ENCODE measurements around the gene SPAG8. TPM values are rescaled to one million over a fixed set of nuclear protein-coding genes. Genes with fewer than 3 reads are reported as not detected.

Gene SPAG8
- total RNA-seq, 1 experiment from 2014 or later: 0.50 TPM

DNA sequence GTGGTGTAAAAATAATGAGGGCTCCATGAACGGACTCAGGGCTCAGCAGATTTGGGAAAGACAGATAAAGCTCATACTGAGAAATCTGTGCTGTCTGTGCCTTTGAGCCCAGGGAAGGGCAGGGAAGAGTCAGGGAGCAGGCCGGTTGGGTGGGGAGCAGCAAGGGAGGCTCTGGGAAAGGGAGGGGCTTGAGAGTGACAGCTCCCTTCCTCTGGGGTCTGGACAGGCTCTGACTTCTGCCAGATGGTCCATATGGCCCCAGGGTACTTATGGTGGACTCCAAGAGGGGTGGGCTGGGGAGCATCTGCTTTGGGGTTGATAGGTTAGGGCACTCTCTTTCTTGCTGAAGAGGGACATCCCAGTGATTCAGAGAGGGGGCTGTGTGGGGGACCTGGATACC, 18.6 kb downstream of the SPAG8 start:
- Mint-ChIP-seq H3K4me3 (no peak overlapping the region; a peak in 1 of 5 replicates), H3K27ac (no peak overlapping the region; a peak in 1 of 7 replicates), H3K36me3 (ENCODE audit: insufficient read depth in 1 of 3, low read depth in 3 of 3) (no peaks in the 10 kb centered on the region; a peak in 1 of 7 replicates), H3K9me3 (no peaks in the 10 kb centered on the region), H3K4me1 (peaks cover 17 to 22% of the 10 kb centered on the region in 2 experiments), H3K27me3 (ENCODE audit: low read depth) (peaks cover 4% of the 10 kb centered on the region)
- Histone ChIP-seq H3K4me2 (ENCODE audit: insufficient read depth, insufficient read length, low read length) (no peak overlapping the region), H4K5ac (ENCODE audit: insufficient read length, low read depth, low read length) (no peak overlapping the region), H4K8ac (replicated peaks; ENCODE audit: insufficient read length, low read depth, low read length) (no peak overlapping the region), H3K23ac (ENCODE audit: insufficient read length, low read depth, low read length) (no peak overlapping the region), H3K23me2 (ENCODE audit: insufficient read length, low read depth, low read length, poor library complexity, severe bottlenecking) (peaks cover 3% of the 10 kb centered on the region), H3K27ac (ENCODE audit: insufficient read length, low read depth, low read length) (no peak overlapping the region), H3T11ph (ENCODE audit: low read length) (no peak overlapping the region), H4K20me1 (ENCODE audit: control insufficient read depth, insufficient read depth, insufficient read length) (no peaks in the 10 kb centered on the region), H3K14ac (ENCODE audit: insufficient read depth, low read length) (no peak overlapping the region), H2BK120ac (ENCODE audit: low read depth, low read length, poor library complexity, severe bottlenecking) (no peak overlapping the region), H3K79me2 (ENCODE audit: insufficient read depth, low read length) (no peaks in the 10 kb centered on the region), H3K4ac (ENCODE audit: low read depth, low read length) (no peak overlapping the region), H2AFZ (ENCODE audit: low read length) (no peak overlapping the region), H3K18ac (ENCODE audit: insufficient read length, low read depth, low read length) (no peak overlapping the region), H2BK12ac (ENCODE audit: insufficient read length, low read depth, low read length) (no peak overlapping the region), H3K79me1 (ENCODE audit: insufficient read depth, low read depth, low read length, poor library complexity, severe bottlenecking) (no peaks in the 10 kb centered on the region), H2BK5ac (ENCODE audit: insufficient read length, low read length) (no peak overlapping the region), H2AK5ac (ENCODE audit: insufficient read length, low read length) (no peak overlapping the region), H2BK20ac (ENCODE audit: low read depth, low read length, poor library complexity, severe bottlenecking) (no peak overlapping the region), H2BK15ac (ENCODE audit: low read depth, low read length) (no peak overlapping the region), H3K56ac (ENCODE audit: insufficient read length, low read depth, low read length) (no peak overlapping the region), H4K91ac (ENCODE audit: insufficient read length, low read depth, low read length) (no peak overlapping the region), H3K27me3 (ENCODE audit: insufficient read depth, low read length) (no peaks in the 10 kb centered on the region), H3K9ac (ENCODE audit: extremely low read depth, insufficient read length, low read length) (no peak overlapping the region), H3K9me3 (ENCODE audit: control insufficient read depth, low read depth, low read length) (no peaks in the 10 kb centered on the region), H3K4me1 (ENCODE audit: insufficient read depth, low read length) (no peaks in the 10 kb centered on the region)
- TF ChIP-seq, protein P1, sequence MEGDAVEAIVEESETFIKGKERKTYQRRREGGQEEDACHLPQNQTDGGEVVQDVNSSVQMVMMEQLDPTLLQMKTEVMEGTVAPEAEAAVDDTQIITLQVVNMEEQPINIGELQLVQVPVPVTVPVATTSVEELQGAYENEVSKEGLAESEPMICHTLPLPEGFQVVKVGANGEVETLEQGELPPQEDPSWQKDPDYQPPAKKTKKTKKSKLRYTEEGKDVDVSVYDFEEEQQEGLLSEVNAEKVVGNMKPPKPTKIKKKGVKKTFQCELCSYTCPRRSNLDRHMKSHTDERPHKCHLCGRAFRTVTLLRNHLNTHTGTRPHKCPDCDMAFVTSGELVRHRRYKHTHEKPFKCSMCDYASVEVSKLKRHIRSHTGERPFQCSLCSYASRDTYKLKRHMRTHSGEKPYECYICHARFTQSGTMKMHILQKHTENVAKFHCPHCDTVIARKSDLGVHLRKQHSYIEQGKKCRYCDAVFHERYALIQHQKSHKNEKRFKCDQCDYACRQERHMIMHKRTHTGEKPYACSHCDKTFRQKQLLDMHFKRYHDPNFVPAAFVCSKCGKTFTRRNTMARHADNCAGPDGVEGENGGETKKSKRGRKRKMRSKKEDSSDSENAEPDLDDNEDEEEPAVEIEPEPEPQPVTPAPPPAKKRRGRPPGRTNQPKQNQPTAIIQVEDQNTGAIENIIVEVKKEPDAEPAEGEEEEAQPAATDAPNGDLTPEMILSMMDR (conservative IDR thresholded peaks at IDR 0.05): no peak
- no peak for DNase-seq
- no CpG with 5 or more reads among the region's 2 CpGs for WGBS (ENCODE audit: extremely low coverage, insufficient read length, low lambda C conversion rate)

Data from H9 (cell line).